IMR-90 (cell line): ENCODE data around the gene CYP4F8. TPM values are rescaled to one million over a fixed set of nuclear protein-coding genes. Genes with fewer than 3 reads are reported as not detected.

Source experiments
- ATAC-seq: fragments of 200-7000 bp; cut with Tn5 transposase; 2 replicates; pipeline ENCODE4 v1.9.1; 2020; ENCODE audit warnings: low read depth, mild to moderate bottlenecking, moderate library complexity
- BruUV-seq: library from RNA; stranded (reverse); fragments of 400-500 nt; replicated peaks from 2 replicates; lab custom pipeline; 2021; lab: Mats Ljungman, UMichigan
- CTCF ChIA-PET: fragments of 300-600 bp; formaldehyde crosslinking; extraction: SDS; loops from one replicate; lab custom pipeline; 2021; ENCODE audit warnings: antibody characterized with exemption; lab: Yijun Ruan, JAX
- POLR2A ChIA-PET: fragments of 300-600 bp; sonication (Branson Sonifier 250); formaldehyde crosslinking; loops from one replicate; lab custom pipeline; 2022; ENCODE audit warnings: antibody characterized with exemption; ENCODE audit not compliant: unreplicated experiment; lab: Charles Lee
- DNase-seq: peaks from one replicate; pipeline ENCODE4 v3.0.0; 2013
- H2AFZ ChIP-seq: replicated peaks from 2 replicates; pipeline ENCODE3; 2013; ENCODE audit warnings: low read length, mild to moderate bottlenecking; ENCODE audit not compliant: poor library complexity
- H2AK5ac ChIP-seq: 2 replicates; pipeline ENCODE4 v1.6.1; 2013; ENCODE audit warnings: low read depth, low read length, inconsistent platforms
- H2AK9ac ChIP-seq: replicated peaks from 2 replicates; pipeline ENCODE3; 2013; ENCODE audit warnings: mild to moderate bottlenecking, low read depth, low read length, moderate library complexity; ENCODE audit not compliant: poor library complexity
- H2BK120ac ChIP-seq: 2 replicates; pipeline ENCODE4 v1.6.1; 2013; ENCODE audit warnings: low read depth, low read length, inconsistent platforms
- H2BK15ac ChIP-seq: 3 replicates; pipeline ENCODE4 v1.6.1; 2013; ENCODE audit warnings: low read depth, low read length, inconsistent platforms
- H2BK20ac ChIP-seq: 2 replicates; pipeline ENCODE4 v1.6.1; 2013; ENCODE audit warnings: low read depth, mild to moderate bottlenecking, inconsistent platforms, low read length, moderate library complexity
- H2BK5ac ChIP-seq: 2 replicates; pipeline ENCODE4 v1.6.1; 2013; ENCODE audit warnings: mild to moderate bottlenecking, low read depth, low read length, inconsistent platforms; ENCODE audit not compliant: poor library complexity, severe bottlenecking
- H3K14ac ChIP-seq: replicated peaks from 2 replicates; pipeline ENCODE4 v1.6.1; 2013; ENCODE audit warnings: low read depth, low read length, inconsistent platforms
- H3K18ac ChIP-seq: 2 replicates; pipeline ENCODE4 v1.6.1; 2013; ENCODE audit warnings: low read depth, low read length, control low read depth
- H3K23ac ChIP-seq: 2 replicates; pipeline ENCODE4 v1.6.1; 2013; ENCODE audit warnings: low read depth, low read length, inconsistent platforms
- H3K27ac ChIP-seq: 2 replicates; pipeline ENCODE4 v1.5.1; 2013; ENCODE audit warnings: mild to moderate bottlenecking, control low read depth, low read length; ENCODE audit not compliant: insufficient read depth
- H3K27me3 ChIP-seq: 2 replicates; pipeline ENCODE4 v1.6.1; 2013; ENCODE audit warnings: low read length; ENCODE audit not compliant: control insufficient read depth, insufficient read depth
- H3K36me3 ChIP-seq: 2 replicates; pipeline ENCODE4 v1.6.1; 2013; ENCODE audit warnings: low read length, mixed read lengths; ENCODE audit not compliant: control insufficient read depth, insufficient read depth
- H3K4ac ChIP-seq: 2 replicates; pipeline ENCODE4 v1.6.1; 2013; ENCODE audit warnings: low read depth, low read length, inconsistent platforms
- H3K4me1 ChIP-seq: 2 replicates; pipeline ENCODE4 v1.6.1; 2013; ENCODE audit warnings: low read length, mixed read lengths; ENCODE audit not compliant: control insufficient read depth, insufficient read depth
- H3K4me2 ChIP-seq: 2 replicates; pipeline ENCODE4 v1.6.1; 2013; ENCODE audit warnings: low read depth, mild to moderate bottlenecking, control low read depth, low read length, moderate library complexity
- H3K4me3 ChIP-seq: 2 replicates; pipeline ENCODE4 v1.5.1; 2013; ENCODE audit warnings: low read depth, mild to moderate bottlenecking, control low read depth, low read length, moderate library complexity; ENCODE audit not compliant: insufficient read depth
- H3K56ac ChIP-seq: 2 replicates; pipeline ENCODE4 v1.6.1; 2013; ENCODE audit warnings: low read length, inconsistent platforms; ENCODE audit not compliant: insufficient read depth; ENCODE audit errors: extremely low read depth
- H3K79me1 ChIP-seq, 2 experiments: 2 replicates each; pipeline ENCODE4 v1.6.1; 2013; ENCODE audit warnings: low read length in 2 of 2, inconsistent platforms in 1 of 2, low read depth in 1 of 2
- H3K9ac ChIP-seq: 2 replicates; pipeline ENCODE4 v1.6.1; 2013; ENCODE audit warnings: low read depth, low read length, control low read depth
- H3K9me1 ChIP-seq: 2 replicates; pipeline ENCODE4 v1.6.1; 2013; ENCODE audit warnings: low read length, inconsistent platforms; ENCODE audit not compliant: insufficient read depth
- H3K9me3 ChIP-seq: 2 replicates; pipeline ENCODE4 v1.6.1; 2013; ENCODE audit warnings: low read length; ENCODE audit not compliant: control insufficient read depth, insufficient read depth
- H4K20me1 ChIP-seq: 2 replicates; pipeline ENCODE4 v1.6.1; 2013; ENCODE audit warnings: low read length, inconsistent platforms; ENCODE audit not compliant: insufficient read depth
- H4K5ac ChIP-seq: 2 replicates; pipeline ENCODE4 v1.6.1; 2013; ENCODE audit warnings: mild to moderate bottlenecking, low read depth, low read length, control low read depth
- H4K8ac ChIP-seq, 2 experiments: 2 replicates each; pipeline ENCODE4 v1.6.1; 2013; ENCODE audit warnings: low read depth in 2 of 2, low read length in 2 of 2, control low read depth in 1 of 2, inconsistent platforms in 1 of 2
- H4K91ac ChIP-seq: 2 replicates; pipeline ENCODE4 v1.6.1; 2013; ENCODE audit warnings: low read depth, low read length, inconsistent platforms; ENCODE audit not compliant: insufficient read depth
- CHD1 ChIP-seq: IDR thresholded peaks from 2 replicates; pipeline ENCODE4 v1.6.1; 2012; ENCODE audit warnings: low read depth, low read length, improper control_type of control experiment
- CTCF ChIP-seq: conservative IDR thresholded peaks from 2 replicates; pipeline ENCODE4 v1.5.1; 2012; ENCODE audit warnings: mild to moderate bottlenecking, low read depth, low read length, improper control_type of control experiment
- FOS ChIP-seq: fragments of 150-350 bp; IDR thresholded peaks from 2 replicates; pipeline ENCODE4 v1.6.1; 2016; ENCODE audit warnings: low read depth, low read length
- MAFK ChIP-seq: IDR thresholded peaks from 2 replicates; pipeline ENCODE4 v1.6.1; 2012; ENCODE audit warnings: low read depth, low read length, improper control_type of control experiment
- MAZ ChIP-seq: IDR thresholded peaks from 2 replicates; pipeline ENCODE4 v1.6.1; 2012; ENCODE audit warnings: low read depth, mild to moderate bottlenecking, low read length, improper control_type of control experiment, moderate library complexity, borderline replicate concordance
- POLR2A ChIP-seq: IDR thresholded peaks from 2 replicates; pipeline ENCODE4 v1.6.1; 2012; ENCODE audit warnings: mild to moderate bottlenecking, low read depth, low read length
- RAD21 ChIP-seq: IDR thresholded peaks from 2 replicates; pipeline ENCODE4 v1.6.1; 2012; ENCODE audit warnings: low read length, improper control_type of control experiment
- RCOR1 ChIP-seq: IDR thresholded peaks from 2 replicates; pipeline ENCODE4 v1.6.1; 2012; ENCODE audit warnings: mild to moderate bottlenecking, low read length, improper control_type of control experiment; ENCODE audit not compliant: insufficient replicate concordance
- RFX5 ChIP-seq: IDR thresholded peaks from 2 replicates; pipeline ENCODE4 v1.8.0; 2012; ENCODE audit warnings: low read depth, mild to moderate bottlenecking, low read length, moderate library complexity
- SMC3 ChIP-seq: fragments of 150-350 bp; IDR thresholded peaks from 2 replicates; pipeline ENCODE4 v1.6.1; 2016; ENCODE audit warnings: low read depth, mild to moderate bottlenecking, antibody characterized with exemption, low read length, moderate library complexity
- USF2 ChIP-seq: fragments of 150-350 bp; IDR thresholded peaks from 2 replicates; pipeline ENCODE4 v1.6.1; 2017; ENCODE audit warnings: mild to moderate bottlenecking, antibody characterized with exemption, low read length, low read depth
- WGBS, 2 experiments: methylation state at CpG; one replicate each; pipeline versions ENCODE4 v1.1.5 to v1.1.7; 2013; ENCODE audit warnings: missing lambda C conversion rate in 2 of 2; ENCODE audit not compliant: insufficient read length in 1 of 2; ENCODE audit errors: extremely low coverage in 2 of 2; 5-methylcytosine and 5-hydroxymethylcytosine counted together
- dilution Hi-C: fragments of 300-500 bp; cut with HindIII; formaldehyde crosslinking; loops from one replicate; pipeline ENCODE4 v1.14.3; 2018; ENCODE audit warnings: low sequenced_read_pairs; ENCODE audit not compliant: unreplicated experiment
- in situ Hi-C: fragments of 300-500 bp; cut with MboI; formaldehyde crosslinking; loops from 3 replicates; pipeline ENCODE4 v1.14.3; 2019; ENCODE audit warnings: low sequenced_read_pairs, inconsistent platforms, mixed read lengths
- intact Hi-C: fragments of 100-400 bp; cut with micrococcal nuclease; formaldehyde crosslinking; loops from 2 replicates; pipeline ENCODE4 v1.10.0; 2022
- polyA plus RNA-seq, 3 experiments: library from polyadenylated mRNA; depleted of rRNA; stranded (reverse); fragments of >200 nt; gene quantifications; 2 replicates each; pipeline ENCODE4 v1.2.3, GENCODE V29; 2012; ENCODE audit warnings: low replicate concordance in 1 of 3
- total RNA-seq: library from RNA; depleted of rRNA; stranded (reverse); fragments of >200 nt; gene quantifications from 2 replicates; pipeline ENCODE4 v1.2.3, GENCODE V29; 2012
- TF ChIP-seq, protein P1 (sequence below): fragments of 150-350 bp; IDR thresholded peaks from 2 replicates; pipeline ENCODE4 v1.6.1; 2016; ENCODE audit warnings: low read depth, mild to moderate bottlenecking, low read length, moderate library complexity, borderline replicate concordance

The CYP4F8 gene
- total and polyA plus RNA-seq, 2 of the 4 experiments (the other 2 are of a cell fraction): not detected

DNA sequence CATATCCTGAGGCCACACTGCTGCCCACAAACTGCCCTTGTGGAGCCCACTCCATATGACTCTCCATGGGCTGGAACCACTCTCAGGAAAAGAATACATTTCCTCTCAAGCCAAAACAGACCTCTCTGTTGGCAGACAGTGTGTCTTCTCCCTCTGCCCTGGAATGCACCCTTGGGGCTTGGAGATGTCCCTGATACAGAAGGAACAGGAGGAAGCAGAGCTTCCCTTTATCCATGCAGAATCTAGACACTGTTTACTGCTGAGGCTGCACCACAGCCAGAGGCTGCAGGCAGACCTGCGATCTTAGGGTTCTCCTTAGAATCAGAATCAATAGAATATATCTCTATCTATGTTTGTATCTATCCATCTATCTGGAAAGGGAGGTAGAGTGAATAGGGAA is 26.8 kb upstream of the CYP4F8 start:
- H2AK5ac ChIP-seq: no peak overlapping the region
- H4K91ac ChIP-seq: no peak overlapping the region
- H4K8ac ChIP-seq: no peak overlapping the region
- H3K56ac ChIP-seq: no peak overlapping the region
- intact Hi-C loops (no loop called here), dilution Hi-C loops (no loop called here), in situ Hi-C loops (no loop called here)
- CTCF ChIA-PET: no interaction called here
- no peaks in the 10 kb centered on the region for H3K36me3 ChIP-seq
- H2AK9ac ChIP-seq: no peak overlapping the region
- TF ChIP-seq POLR2A (no peak), SMC3 (no peak), CHD1 (no peak), CTCF (no peak), RAD21 (no peak), MAFK (no peak), RCOR1 (no peak), MAZ (no peak), USF2 (no peak), RFX5 (no peak), FOS (no peak)
- TF ChIP-seq, protein P1, sequence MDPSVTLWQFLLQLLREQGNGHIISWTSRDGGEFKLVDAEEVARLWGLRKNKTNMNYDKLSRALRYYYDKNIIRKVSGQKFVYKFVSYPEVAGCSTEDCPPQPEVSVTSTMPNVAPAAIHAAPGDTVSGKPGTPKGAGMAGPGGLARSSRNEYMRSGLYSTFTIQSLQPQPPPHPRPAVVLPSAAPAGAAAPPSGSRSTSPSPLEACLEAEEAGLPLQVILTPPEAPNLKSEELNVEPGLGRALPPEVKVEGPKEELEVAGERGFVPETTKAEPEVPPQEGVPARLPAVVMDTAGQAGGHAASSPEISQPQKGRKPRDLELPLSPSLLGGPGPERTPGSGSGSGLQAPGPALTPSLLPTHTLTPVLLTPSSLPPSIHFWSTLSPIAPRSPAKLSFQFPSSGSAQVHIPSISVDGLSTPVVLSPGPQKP: no peak
- no peaks in the 10 kb centered on the region for H3K79me1 ChIP-seq
- H3K9me1 ChIP-seq: no peaks in the 10 kb centered on the region
- H3K23ac ChIP-seq: no peak overlapping the region
- POLR2A ChIA-PET: no interaction called here
- H3K9ac ChIP-seq: no peak overlapping the region
- no peak overlapping the region for H2AFZ ChIP-seq
- no peaks in the 10 kb centered on the region for H3K27me3 ChIP-seq
- H3K14ac ChIP-seq: no peak overlapping the region
- no peak overlapping the region for H2BK5ac ChIP-seq
- H4K5ac ChIP-seq: no peak overlapping the region
- no peak overlapping the region for H3K18ac ChIP-seq
- H3K4me3 ChIP-seq: no peak overlapping the region
- no peaks in the 10 kb centered on the region for H3K4me1 ChIP-seq
- H2BK15ac ChIP-seq: no peak overlapping the region
- no peak for ATAC-seq
- H2BK20ac ChIP-seq: no peak overlapping the region
- BruUV-seq: no TSS peak
- no peak overlapping the region for H3K4ac ChIP-seq
- DNase-seq: no peak
- no peaks in the 10 kb centered on the region; the same call in 1 of the 2 replicates for H3K9me3 ChIP-seq
- WGBS, 2 experiments: no CpG with 5 or more reads among the region's 1 CpG
- no peak overlapping the region for H2BK120ac ChIP-seq
- no peaks in the 10 kb centered on the region for H4K20me1 ChIP-seq
- H3K27ac ChIP-seq: no peak overlapping the region
- no peak overlapping the region for H3K4me2 ChIP-seq
